Glomerular endothelial cell (primary cell): ENCODE results near the gene ARSJ. TPM values are rescaled to one million over a fixed set of nuclear protein-coding genes. Genes with fewer than 3 reads are reported as not detected.

Experiments
- DNase-seq: peaks from one replicate; pipeline ENCODE4 v3.0.0-alpha.2; 2011; ENCODE audit warnings: low read depth, low spot score; ENCODE audit errors: extremely low read depth
- total RNA-seq: library from RNA; depleted of rRNA; stranded (reverse); fragments of >200 nt; gene quantifications from 2 replicates; pipeline ENCODE4 v1.2.3, GENCODE V29; 2015

The ARSJ gene
- total RNA-seq, 1 donor from 2014 or later = 64.8 TPM

- no peak for DNase-seq
Observed at GRCh38 chr4:113990886-113991285, 11.4 kb upstream of the ARSJ start.

GRCh38 chr4:113987382-113987941 is 8.0 kb upstream of the ARSJ start:
- DNase-seq = no peak

GRCh38 chr4:113982181-113982580 is 2.7 kb upstream of the ARSJ start:
- DNase-seq = no peak

DNA sequence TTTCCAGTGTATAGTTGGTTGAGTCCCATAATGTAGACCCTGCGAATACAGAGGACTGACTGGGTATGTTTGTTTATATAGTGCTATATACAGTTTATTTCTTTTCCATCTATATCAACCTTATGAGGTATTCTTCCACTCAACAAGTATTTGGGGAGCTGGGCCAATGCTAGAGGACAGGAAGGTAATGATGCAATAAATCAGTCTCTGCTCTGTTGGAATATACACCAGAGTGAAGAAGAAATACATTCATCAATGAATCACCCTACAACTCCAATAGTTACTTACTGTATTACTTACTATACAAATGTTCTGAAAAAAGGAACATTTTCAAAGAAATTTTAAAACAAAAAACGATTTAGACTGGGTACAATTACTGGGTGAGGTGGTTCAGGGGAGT is 2.1 kb upstream of the ARSJ start:
- no peak for DNase-seq

DNA sequence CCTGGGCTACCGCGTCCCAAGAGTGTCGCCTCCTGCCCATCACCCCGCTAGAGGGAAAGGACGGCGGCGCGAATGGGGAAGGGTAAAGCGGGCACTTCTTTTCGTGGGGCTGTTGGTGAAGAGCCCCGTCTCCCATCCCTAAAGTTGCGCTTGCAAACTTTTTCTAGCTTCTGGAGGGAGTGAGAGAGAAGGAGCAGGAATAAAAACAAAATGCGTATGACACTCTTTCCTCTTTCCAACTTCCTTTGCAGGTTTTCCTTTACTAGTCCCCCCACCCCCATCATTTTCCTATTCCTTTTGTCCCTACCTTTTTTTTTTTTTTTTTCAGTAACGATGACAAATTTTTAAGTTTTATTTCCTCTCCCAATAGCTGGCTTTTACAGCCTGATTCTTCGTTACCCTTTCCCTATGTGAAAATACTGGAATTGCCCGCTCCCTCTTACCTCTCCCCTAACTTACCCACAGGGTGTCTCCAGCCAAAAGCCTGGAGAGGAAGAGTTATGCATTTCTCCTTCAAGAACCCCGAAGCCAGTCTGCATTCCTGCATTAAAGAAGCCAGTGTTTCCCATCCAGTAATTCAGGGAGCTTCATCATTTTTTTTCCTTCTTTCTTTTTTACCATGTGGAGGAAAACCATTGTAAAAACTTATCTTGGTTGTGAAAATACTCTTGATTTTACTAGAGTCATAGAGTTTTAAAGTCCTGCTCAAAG is 613 bp upstream of the ARSJ start:
- DNase-seq = no peak

DNA sequence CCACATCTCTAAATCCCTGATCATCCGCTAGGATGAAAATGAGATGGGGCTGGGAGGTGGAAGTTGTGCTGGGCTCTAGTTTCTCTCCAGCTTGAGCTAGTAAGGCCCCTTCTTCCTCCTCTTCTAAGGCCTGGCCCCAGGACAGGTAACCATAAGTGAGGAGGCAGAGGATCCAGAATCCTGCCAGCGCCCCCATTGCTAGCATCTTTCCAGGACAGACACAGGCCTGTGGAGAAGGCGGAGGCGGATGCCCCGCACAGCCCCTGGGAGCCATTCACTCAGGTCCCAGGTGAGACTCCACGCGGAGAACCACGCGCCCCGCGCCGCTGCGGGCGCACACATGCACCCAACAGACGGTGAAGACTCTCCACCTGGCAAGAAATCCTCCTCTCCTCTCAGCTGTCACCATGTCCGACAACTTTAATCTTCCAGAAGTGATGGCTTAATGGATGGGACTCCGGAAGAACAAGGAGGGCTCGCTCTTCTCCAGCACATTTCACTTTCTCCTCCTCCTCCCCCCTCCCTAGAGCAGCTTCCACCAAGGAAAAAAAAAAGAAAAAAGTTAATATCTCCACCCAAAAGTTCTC is 793 bp downstream of the ARSJ start:
- DNase-seq = no peak

DNA sequence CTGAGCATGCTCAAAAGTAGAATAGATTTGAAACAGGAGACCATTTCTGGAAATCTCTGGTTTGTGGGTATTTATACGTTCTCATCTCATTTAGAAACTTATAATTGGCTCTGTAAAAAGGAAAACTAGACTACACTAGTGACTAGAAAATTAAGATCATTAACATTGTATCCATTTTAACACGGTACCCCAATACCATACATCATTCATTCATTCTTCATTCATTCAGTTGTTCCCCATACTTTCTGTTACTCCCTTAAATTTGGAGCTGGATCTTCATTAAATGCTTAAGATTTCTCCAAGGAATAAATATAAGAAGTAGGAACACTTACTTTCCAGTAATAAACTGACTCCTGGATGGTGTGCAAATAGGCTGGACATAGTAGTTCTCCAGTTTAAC is 1.3 kb downstream of the ARSJ start:
- no peak for DNase-seq

DNA sequence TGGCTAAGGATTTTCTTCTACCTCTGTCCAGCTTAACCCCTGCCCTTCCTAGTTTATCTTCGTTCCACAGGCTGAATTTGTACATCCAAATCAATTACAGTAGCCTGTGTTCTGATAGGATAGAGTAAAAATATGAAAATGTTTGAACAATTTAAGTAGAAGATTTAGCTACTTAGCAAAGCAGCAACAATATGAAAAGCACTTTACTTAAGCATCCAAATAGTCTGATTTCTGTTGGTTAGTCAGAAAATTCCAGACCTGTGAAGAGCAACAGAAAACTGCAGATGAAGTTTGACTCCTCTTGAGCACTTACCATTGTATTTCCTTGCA is 2.0 kb downstream of the ARSJ start:
- DNase-seq = no peak

DNA sequence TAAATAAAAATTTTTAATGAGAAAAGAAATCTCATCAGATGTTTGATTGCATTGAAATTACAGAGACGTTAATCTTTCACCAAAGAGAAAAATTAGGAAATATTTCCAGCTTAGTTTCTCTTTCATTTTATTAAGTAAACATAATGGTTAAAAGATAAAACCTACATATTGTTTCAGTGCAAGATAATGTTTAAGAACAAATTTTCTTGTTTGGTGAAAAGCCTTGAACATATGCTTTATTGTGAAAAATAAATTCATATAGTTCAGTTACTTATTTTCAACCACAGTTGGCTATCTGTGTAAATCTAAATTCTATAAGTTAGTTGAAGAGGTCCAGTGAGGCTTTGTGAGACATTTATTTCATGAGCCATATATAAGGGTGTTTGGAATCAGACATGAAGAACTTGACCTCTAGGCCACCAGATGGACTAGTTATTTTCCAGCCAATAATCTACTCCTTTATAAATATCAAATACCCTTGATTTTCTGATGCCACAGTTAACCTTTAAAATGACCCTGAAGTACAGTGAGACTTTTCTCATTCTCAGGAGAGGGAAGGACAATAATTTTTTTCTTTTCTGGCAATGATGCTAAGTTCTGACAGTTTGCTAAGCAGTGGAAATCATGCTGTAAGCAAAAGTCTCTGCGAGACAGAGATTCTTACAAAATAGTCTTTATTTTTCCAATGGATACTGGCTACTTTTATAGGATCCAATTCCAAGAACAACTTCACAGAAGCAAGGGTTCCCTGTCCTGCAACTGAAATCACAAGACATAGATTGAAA is 2.5 kb downstream of the ARSJ start:
- DNase-seq = no peak

GRCh38 chr4:113975578-113975977 is 3.9 kb downstream of the ARSJ start:
- DNase-seq = no peak

- DNase-seq = no peak
Observed at GRCh38 chr4:113974467-113974866, 5.0 kb downstream of the ARSJ start.

DNA sequence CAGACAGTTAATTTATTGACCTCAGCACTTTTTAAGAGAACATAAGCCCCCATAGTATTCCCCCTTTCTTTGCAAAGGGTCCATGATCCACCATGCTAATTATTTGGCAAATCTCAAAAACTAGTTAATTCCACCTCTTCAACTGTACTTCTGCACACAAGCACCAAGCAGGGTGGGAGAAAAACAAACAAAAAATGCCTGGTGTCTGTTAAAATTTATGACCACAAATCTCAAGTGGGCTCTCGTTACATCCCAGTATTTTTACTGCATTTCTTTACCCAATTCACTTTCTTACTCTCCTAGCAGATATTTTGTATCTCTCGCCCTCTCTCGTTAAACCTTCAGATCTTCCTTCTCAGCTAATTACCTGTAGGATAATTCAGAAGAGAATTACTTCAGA is 6.1 kb downstream of the ARSJ start:
- no peak for DNase-seq

- no peak for DNase-seq
Observed at GRCh38 chr4:113972781-113973180, 6.7 kb downstream of the ARSJ start.

GRCh38 chr4:113971706-113972360 is 7.6 kb downstream of the ARSJ start:
- DNase-seq = no peak

DNA sequence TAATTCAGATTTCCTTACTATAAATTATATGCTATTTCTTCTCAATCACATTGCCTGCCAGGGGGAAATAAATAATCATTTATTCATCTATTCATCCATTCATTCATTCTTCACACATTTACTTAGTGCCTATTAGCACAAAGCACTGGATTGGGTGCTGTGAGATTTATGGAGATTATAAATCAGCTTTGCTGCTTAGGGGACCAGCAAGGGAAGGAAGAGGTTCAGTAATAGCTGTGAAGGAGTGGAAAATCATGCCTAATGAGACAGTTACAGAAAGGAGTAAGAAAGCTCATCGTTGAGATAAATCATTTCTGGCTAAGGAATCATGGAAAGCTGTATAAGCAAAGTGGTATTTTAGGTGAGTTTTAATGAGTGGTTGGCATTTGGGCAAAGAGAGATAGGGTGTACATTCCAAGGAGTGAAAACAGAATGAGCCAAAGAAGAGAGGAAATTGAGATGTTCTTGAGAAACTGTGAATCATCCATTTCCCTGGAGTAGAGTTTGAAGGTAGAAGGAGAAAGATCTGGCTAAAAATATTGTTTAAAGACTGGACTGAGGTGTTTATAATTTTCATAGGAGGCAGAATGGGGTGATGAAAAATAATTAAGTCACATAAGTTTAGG is 9.6 kb downstream of the ARSJ start:
- DNase-seq = no peak

GRCh38 chr4:113968473-113968872 is 11.0 kb downstream of the ARSJ start:
- no peak for DNase-seq

GRCh38 chr4:113967687-113968086 is 11.8 kb downstream of the ARSJ start:
- DNase-seq = no peak

DNA sequence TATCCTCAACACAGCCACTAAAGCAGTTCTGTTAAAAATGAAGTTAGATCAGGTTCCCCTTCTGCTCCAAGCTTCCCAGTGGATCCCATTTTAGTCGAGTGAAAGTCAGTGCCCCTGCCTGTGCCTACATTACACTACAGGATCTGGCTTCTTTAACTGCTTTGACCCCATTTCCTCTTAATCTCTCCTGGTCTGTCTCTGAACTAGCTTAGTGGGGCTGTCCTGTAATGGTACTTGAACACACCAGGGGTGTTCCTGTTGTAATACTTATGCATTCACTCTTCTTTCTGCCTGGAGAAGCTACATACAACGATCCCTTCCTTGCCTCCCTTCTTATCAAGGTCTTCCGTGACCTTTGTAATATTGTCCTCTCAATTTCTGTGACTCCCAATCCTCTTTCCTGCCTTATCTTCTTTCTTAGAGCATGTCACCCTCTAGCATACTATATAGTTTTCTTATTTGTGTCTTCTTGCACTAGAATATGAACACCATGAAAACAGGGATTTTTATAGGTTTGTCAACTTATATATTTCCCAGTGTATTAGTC is 16.7 kb downstream of the ARSJ start:
- no peak for DNase-seq

DNA sequence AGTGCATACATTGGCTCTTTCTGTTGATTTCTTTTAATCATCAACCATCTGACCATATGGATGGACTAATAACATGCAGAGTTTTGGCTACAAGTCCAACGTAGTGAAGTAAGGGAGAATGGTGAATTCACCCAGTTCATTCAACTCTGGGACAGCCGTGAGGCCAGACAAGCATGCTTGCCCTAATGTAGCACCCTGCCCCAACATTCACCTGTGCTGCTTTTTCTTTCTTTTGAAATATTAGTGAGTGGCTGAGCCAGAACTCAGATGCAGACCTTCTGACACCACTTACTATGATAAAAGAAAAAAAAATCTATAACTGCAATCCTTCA is 17.5 kb downstream of the ARSJ start:
- DNase-seq = no peak

DNA sequence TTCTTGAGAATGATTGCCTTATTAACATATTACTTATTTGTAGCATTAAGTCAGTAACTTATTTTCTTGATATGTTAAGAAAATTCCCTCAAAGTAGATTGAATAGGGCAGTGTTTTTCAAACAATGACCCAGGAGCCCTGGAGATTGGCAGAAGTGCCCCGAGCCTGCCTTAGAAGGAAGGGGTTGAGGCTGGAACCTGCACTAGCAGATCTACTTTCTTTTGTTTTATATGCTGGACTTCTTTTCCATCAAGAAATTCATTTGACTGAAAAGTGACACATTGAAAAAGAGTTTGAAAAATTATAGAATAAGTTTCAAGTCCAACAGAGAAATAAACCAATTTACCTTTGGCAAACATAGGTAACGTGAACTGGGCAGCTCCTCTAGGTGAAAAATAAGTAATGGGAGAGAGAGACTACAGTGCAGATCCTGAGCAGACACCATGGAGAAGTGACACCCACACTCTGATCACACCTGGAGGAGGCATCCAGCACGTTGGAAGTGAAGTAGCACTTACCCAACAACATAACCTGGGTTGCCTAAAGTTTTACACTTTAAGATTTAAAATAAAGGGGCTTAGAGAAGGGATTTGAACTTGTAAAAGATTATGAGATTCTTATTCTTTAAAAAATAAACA is 18.6 kb downstream of the ARSJ start:
- DNase-seq = no peak
